HG02623 (cell line): ENCODE results near the gene FRK.
"Not testable (repeated sequence)": the region's sequence is repeated elsewhere in the genome, so short reads cannot be mapped to it uniquely, and the experiment has no call there.

ENCODE experiments used
- ATAC-seq: cut with Tn5 transposase; IDR thresholded peaks from one replicate; pipeline ENCODE4 v1.9.1; 2021; ENCODE audit warnings: moderate library complexity; ENCODE audit not compliant: unreplicated experiment

Gene FRK

GRCh38 chr6:116078522-116078921 is 17.8 kb upstream of the FRK start:
- no peak for ATAC-seq

GRCh38 chr6:116074732-116075390 is 14.2 kb upstream of the FRK start:
- ATAC-seq: no peak

GRCh38 chr6:116073765-116074440 is 13.2 kb upstream of the FRK start:
- ATAC-seq: no peak

- ATAC-seq: no peak
Measured at GRCh38 chr6:116072368-116072767, 11.7 kb upstream of the FRK start.

GRCh38 chr6:116070616-116071389 is 10.1 kb upstream of the FRK start:
- ATAC-seq: no peak

GRCh38 chr6:116070101-116070500 is 9.4 kb upstream of the FRK start:
- ATAC-seq: no peak

- no peak for ATAC-seq
Measured at GRCh38 chr6:116066789-116067188, 6.1 kb upstream of the FRK start.

- no peak for ATAC-seq
Measured at GRCh38 chr6:116064666-116065065, 4.0 kb upstream of the FRK start.

- ATAC-seq: no peak
Measured at GRCh38 chr6:116062496-116062895, 1.8 kb upstream of the FRK start.

- ATAC-seq: peak; percentile 85
Measured at GRCh38 chr6:116059713-116060571, 749 bp downstream of the FRK start.

GRCh38 chr6:116057766-116058165 is 2.9 kb downstream of the FRK start:
- no peak for ATAC-seq

- no peak for ATAC-seq
Measured at GRCh38 chr6:116055513-116055912, 5.2 kb downstream of the FRK start.

GRCh38 chr6:116051244-116051643 is 9.4 kb downstream of the FRK start:
- ATAC-seq: no peak

GRCh38 chr6:116050737-116051136 is 10.0 kb downstream of the FRK start:
- ATAC-seq: no peak

- no peak for ATAC-seq
Measured at GRCh38 chr6:116049321-116049720, 11.4 kb downstream of the FRK start.

- ATAC-seq: peak; percentile 84
Measured at GRCh38 chr6:116047173-116047933, 13.3 kb downstream of the FRK start.

GRCh38 chr6:116046737-116047136 is 14.0 kb downstream of the FRK start:
- ATAC-seq: no peak

GRCh38 chr6:116046272-116046671 is 14.4 kb downstream of the FRK start:
- ATAC-seq: not testable (repeated sequence)

- no peak for ATAC-seq
Measured at GRCh38 chr6:116041934-116042333, 18.8 kb downstream of the FRK start.

GRCh38 chr6:116040993-116041392 is 19.7 kb downstream of the FRK start:
- ATAC-seq: no peak
